ENCODE results near the gene HYAL2. TPM values are rescaled to one million over a fixed set of nuclear protein-coding genes. Genes with fewer than 3 reads are reported as not detected.
A peak's percentile ranks its signal among the peaks of the same experiment; 100 is the strongest.

Gene HYAL2
- polyA plus RNA-seq, 4 donors: 63.2 to 101 (median 74.4) TPM

GRCh38 chr3:50333744-50334328 is 11.3 kb upstream of the HYAL2 start:
- DNase-seq (ENCODE audit: low read depth in 4 of 4, low spot score in 2 of 4): no peak

DNA sequence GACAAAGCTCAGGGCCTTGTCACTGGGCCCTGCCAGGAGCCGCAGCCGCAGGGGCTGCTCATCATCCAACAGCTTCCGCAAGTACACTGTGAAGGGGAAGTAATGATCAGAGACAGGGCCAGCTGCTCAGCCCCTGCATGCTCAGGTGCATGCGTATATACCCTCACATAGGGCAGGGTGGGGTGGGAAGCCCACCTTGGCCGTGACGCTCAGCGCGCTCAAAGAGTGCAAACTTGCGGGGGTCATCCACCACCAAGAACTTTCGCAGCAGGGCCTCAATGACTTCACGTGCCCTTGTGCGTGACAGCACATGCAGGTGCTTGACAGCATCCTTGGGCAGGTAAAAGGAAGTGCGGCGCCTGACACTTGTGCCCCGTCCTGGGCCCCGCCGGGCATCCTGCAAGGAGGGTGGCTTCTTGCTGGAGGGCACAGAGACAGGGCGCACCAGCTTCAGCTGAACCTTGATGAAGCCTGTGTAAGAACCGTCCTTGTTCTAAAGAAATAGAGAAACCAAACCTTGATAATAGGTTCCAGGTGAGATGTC is 8.9 kb upstream of the HYAL2 start:
- DNase-seq (ENCODE audit: low read depth in 4 of 4, low spot score in 2 of 4): no peak

DNA sequence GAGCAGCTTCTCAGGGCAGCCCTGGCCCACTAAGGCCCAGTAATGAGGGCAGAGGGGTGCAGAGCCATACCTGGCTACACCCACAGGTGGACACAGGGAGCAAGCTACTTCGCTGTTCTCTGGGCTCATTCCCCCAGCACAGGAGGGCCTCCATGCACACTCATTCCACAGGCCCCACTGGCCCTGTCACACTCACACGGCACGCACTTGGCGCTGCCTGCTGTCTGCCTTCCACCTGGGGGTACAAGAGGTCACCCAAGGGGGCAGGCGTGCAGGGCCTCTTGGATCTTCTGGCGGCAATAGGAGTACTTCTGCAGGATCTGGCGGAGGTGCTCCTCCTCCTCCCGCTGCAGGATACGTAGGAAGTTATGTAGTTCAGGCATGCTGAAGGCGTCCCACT is 7.8 kb upstream of the HYAL2 start:
- no peak for DNase-seq (ENCODE audit: low read depth in 4 of 4, low spot score in 2 of 4)

DNA sequence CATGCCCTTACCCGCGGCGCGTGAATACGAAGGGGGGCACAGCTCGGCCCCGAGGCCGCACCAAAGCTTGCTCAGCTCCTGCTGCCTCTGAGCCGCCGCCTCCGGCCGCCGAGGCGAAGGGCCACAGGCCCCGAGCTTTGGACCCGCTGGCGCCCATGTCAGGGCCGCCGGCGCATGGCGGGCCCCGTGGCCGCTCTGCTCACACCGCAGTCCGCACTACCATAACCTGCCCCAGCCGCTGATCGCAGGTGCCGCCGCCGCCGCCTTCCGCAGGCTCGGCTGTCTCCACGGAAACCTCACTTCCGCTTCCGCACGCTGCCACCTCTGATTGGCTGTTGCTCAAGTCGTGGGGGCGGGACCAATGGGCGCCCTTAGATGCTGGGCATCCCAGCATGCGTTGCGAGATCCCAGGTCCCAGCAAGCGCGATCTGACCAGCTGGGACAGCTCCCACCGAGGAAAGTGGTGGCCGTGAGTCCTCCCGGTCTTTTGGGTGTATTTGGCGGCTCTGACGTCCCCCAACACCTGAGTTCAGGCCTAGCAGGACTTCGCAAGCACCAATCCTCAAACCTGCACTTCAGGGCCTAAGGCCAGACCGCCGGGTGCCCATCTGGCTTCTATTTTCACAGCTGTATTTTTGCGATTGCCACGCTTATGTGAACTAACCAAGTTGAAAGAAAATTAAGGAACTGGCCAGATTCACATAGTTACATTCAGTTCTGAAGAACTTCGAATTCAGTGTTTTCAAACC is 5.6 kb upstream of the HYAL2 start, which contains the start of gene TUSC2:
TSS of gene TUSC2 (minus strand) at position 281 of the 749 bp plus-strand sequence. CDS start at position 157, 124 bp downstream.
- peak in 3 of 4 donors; percentile 88 to 97 (median 93) for DNase-seq (ENCODE audit: low read depth in 4 of 4, low spot score in 2 of 4)

DNA sequence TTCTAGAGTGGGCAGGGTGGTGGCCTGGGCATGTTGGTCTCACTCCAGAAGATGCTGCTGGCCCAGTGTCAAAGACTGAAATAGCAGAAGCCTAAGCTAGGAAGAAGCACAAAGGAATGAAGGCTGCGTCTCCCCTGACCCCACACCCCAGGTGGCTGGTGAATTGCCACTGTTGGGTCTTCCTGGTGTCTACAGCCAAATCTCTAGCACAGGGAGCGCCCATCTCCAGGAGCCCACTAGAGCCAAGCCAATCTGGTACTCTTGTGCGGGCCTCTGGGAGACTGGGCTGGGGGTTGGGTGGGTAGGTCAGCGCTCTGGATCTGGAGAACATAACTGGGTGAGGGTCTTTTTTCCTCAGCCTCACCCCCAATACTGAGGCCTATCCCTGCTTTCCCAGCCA is 4.6 kb upstream of the HYAL2 start:
- DNase-seq (ENCODE audit: low read depth in 4 of 4, low spot score in 2 of 4): no peak

- no peak for DNase-seq (ENCODE audit: low read depth in 4 of 4, low spot score in 2 of 4)
These were observed 3.6 kb upstream of the HYAL2 start for GRCh38 chr3:50326182-50326541.

DNA sequence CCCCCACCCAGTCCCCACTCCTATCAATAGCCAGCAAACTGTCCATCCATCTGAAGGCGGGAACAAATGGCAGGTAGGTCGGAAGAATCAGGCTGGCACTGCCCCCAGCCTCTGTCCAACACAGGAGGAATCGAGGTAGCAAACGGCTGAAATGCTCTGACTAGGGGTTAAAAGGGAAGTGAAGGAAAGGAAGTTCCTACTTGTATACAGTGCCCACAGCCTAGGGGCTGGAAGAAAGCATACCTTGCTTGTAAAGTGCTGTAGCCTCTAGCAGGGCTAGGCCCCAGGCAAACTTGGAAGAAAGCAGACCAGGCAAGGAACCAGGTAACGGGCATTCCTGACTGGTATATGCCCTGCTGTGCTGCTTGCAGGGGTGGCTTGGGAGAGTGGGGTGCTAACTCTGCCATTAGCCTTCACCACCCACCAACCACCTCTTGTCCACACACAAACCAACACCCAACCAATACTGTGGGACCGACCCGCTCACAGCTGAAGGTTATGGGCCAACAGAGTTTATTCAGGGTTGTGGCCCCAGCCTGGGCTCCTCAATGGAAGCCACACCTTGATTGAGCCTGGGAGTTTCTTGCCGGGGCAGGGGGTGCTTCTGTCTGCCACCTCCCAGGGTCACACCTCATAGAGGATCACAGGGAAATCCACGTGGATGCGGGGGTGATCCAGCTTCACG is 3.1 kb upstream of the HYAL2 start:
- DNase-seq (ENCODE audit: low read depth in 4 of 4, low spot score in 2 of 4): no peak

DNA sequence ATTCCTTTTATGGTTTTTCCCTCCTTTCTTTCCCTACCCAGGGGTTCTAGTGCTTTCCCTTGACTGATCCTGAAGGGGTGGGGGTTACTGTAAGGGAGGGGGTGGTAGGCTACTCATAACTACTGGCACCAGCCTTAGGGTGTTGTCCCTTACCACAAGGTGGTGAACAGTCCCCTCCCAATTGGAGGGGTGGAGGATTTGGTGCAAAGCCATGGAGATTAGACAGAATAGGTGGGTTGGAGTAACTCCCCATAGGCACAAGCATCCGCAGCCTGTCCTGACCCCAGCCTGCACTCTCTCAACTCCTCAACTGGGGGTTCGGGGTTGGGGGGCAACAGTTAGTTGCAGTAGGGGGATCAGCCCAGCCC is 2.6 kb upstream of the HYAL2 start:
- DNase-seq (ENCODE audit: low read depth in 4 of 4, low spot score in 2 of 4): no peak

DNA sequence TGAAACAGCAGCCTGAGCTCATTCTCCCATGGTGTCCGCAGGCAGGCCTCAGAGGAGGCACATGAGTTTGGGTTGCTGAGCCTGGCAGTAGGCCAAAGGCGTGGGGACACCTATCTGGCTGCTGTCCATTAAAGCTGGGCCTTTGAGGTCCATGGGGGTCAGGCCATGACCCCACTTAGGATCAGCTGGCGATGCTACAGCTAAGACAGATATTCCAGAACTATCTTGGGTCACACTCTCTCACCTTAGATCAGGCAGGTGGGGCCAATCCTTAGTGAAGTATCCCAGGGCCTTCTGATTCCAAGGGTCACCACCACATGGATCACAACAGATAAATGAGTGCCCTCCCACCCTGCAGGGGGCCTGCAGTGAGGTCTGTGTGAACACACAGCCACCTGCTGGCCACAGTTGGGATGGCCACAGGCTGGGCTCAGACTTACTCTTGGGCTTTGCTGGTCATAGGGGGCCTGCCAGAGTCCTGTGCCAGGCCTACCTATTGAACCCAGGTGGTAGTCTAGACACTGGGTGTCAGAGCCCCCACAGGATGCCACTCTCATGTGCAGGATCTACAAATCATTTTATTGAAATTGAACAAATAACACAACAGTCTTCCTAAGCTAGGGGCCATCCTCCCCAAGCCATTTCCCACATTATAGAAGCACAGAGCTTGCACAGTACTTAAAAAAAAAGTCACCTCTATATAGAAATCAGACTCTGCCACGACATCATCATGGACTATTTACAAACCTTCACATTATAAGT is 2.0 kb upstream of the HYAL2 start:
- DNase-seq (ENCODE audit: low read depth in 4 of 4, low spot score in 2 of 4): no peak

DNA sequence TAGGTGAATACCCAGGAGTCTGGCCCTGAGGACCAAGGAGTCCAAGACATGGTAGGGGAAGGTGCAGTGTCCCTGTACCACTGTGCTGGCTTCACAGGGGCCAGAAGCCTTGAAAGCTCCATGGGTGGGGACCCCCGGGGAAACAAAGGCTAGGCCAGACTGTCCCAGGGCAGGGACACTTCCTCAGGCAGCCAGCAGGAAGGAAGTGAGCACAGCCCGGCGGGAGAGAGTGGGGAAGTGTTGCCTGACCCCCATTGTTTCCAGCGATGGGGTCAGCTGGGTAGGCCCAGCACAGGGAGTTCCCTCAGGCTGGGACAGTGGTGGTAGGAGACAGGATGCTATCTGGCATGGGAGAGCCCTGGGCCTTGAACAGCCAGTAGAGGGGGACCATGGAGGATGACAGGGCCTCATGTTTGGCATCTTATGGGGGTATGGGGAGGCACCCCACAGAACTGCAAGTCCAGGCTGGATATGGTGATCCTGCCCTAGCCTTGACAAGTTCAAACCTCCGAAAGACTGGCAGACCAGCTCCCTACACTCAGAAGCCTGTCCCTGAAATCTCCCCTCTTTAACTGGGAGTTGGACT is 1.2 kb upstream of the HYAL2 start:
- no peak for DNase-seq (ENCODE audit: low read depth in 4 of 4, low spot score in 2 of 4)

GRCh38 chr3:50323092-50323600 is 601 bp upstream of the HYAL2 start:
- DNase-seq (ENCODE audit: low read depth in 4 of 4, low spot score in 2 of 4): no peak

DNA sequence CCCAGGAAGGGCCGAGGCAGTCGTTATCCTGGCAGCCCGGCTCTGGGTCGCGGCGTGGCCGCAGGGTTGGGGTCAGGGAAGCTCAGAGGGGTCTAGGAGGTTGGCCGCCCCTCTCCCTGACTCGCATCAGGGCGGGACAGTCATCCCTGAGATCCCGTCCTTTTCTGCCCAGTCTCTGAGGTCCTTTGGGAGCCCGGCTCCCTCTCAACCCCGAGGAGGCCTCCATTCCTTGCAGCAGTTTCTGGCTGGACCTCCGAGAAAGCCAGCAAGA is 495 bp downstream of the HYAL2 start:
- DNase-seq (ENCODE audit: low read depth in 4 of 4, low spot score in 2 of 4): no peak

DNA sequence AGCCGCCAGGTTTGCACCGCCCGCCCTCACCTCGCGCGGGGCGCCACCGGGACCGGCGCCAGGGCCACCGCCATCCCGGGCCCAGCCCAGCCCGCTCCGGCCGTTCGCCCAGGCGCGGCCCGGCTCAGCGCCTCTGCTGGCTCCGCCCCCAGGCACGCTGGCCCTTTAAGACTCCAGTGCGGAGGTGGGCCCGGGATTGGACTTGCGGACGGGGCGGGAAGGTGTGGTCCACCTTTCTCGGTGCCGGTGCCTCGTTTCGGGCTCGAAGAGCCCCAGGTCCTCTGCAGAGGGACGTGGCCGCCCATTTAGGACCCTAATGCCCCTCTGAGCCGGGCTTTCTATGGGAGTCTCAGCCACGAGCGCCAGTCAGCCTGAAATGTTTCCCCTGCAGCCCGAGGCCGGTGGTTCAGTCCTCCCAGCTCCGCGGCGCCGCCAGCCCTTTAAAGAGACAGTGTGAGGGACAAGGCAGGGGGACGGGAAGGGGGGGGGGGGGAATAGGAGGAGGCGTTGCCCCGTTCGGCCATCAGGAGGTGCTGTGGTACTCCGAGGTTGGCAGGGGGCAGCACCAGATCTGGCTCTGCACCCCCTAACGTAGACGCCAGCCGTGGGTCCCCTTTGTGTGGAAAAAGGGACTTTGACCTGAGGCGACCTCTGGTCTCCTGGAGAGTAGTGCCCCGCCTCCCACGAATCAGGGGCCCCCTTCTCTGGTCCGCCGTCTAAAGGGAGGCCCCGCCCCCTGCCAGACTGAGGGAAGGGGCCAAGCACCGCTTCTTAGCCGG is 1.0 kb downstream of the HYAL2 start:
- DNase-seq (ENCODE audit: low read depth in 4 of 4, low spot score in 2 of 4): peak; percentile 81 to 90 (median 86)

GRCh38 chr3:50320853-50321335 is 1.7 kb downstream of the HYAL2 start:
- DNase-seq (ENCODE audit: low read depth in 4 of 4, low spot score in 2 of 4): no peak

DNA sequence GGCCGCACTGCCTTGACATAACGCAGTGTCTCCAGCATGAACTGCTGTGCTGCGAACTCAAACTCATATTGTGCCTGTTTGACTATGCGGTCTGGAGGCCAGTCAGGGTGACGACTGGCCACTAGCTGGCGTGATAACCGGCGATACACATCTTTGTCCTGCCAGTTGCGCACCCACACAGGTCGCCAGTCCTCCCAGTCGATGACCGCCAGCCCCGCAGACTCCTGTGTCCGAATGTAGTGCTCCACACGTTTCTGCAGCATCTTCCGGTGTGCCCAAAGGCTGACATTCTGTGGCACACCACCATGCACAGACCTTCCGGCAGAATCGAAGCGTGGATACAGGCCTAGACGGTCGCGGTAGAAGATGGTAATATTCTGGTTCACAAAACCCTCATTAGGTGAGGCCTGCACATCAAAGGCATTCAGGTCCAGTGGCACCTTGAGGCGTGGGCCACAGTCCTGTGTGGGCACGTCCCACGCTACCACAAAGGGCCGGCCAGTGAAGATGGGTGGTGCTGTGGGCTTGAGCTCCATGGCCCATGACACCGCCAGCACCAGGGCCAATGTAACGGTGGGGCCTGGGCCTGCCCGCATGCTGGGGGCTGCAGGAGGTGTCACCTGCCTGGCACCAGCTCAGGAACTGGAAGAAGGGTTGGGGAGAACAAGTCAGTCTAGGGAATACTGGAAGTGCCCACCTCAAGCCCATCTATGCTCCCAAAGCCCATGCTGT is 2.5 kb downstream of the HYAL2 start:
- DNase-seq (ENCODE audit: low read depth in 4 of 4, low spot score in 2 of 4): no peak

DNA sequence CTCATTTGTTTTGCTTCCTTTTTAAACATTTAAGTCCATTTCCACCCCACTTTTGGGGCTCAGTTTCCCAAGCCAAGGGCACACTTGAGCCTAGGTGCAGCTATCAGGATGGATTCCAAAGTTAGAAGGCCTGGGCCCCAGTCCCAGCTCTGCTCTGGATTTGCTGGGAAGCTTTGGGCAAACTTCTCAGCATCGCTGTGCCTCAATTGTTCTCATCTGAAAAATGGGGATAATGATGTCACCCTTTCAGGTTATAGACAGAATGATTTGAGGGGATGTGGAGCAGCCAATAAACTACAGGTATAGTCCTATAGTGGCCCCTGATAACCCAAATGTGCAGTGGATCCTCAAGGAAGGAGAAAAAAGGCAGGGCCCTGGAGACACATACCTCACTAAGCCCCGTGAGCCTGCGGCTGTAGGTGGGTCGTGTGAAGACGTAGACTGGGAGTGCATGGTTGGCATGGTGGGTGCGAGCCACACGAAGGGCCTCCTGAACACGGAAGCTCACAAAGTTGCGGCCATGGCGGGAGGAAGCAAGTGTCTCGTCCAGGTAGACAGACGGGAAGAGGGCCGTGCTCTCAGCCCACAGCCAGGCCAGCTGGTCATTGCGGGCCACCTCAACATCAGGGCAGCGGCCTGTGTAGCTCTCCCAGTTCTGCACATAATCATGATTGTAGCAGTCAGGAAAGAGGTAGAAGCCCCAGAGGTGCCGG is 3.2 kb downstream of the HYAL2 start:
- no peak for DNase-seq (ENCODE audit: low read depth in 4 of 4, low spot score in 2 of 4)

GRCh38 chr3:50318615-50319014 is 3.9 kb downstream of the HYAL2 start:
- DNase-seq (ENCODE audit: low read depth in 4 of 4, low spot score in 2 of 4): no peak

- no peak for DNase-seq (ENCODE audit: low read depth in 4 of 4, low spot score in 2 of 4)
These were observed 4.4 kb downstream of the HYAL2 start for GRCh38 chr3:50318163-50318562.

All from left renal cortex interstitium (tissue), 4 donors.